NCI-H1436 treated with DMSO at 0.1 percent for 48 hours (cell line): ENCODE data around the gene LRRC8E.
"Not testable (repeated sequence)": the region's sequence is repeated elsewhere in the genome, so short reads cannot be mapped to it uniquely, and the experiment has no call there.

Source experiments
- DNase-seq: peaks from one replicate; lab custom pipeline; 2025; lab: John Stamatoyannopoulos, UW

LRRC8E gene

GRCh38 chr19:7887408-7888144, 734 bp upstream of the LRRC8E start:
- DNase-seq: no peak

- no peak for DNase-seq
Measured at GRCh38 chr19:7888826-7889217, 512 bp downstream of the LRRC8E start.

- not testable (repeated sequence) for DNase-seq
Measured at GRCh38 chr19:7893362-7894101, 5.2 kb downstream of the LRRC8E start.

GRCh38 chr19:7894612-7895309, 6.5 kb downstream of the LRRC8E start:
- no peak for DNase-seq

GRCh38 chr19:7895565-7895964, 7.3 kb downstream of the LRRC8E start:
- no peak for DNase-seq

GRCh38 chr19:7897292-7897691, 9.0 kb downstream of the LRRC8E start:
- DNase-seq: no peak

GRCh38 chr19:7898967-7899366, 10.7 kb downstream of the LRRC8E start:
- DNase-seq: no peak

- DNase-seq: no peak
Measured at GRCh38 chr19:7899751-7900378, 11.6 kb downstream of the LRRC8E start.

GRCh38 chr19:7900401-7900870, 12.1 kb downstream of the LRRC8E start:
- no peak for DNase-seq

- DNase-seq: no peak
Measured at GRCh38 chr19:7900931-7901330, 12.6 kb downstream of the LRRC8E start.

- no peak for DNase-seq
Measured at GRCh38 chr19:7901337-7901736, 13.0 kb downstream of the LRRC8E start.

- no peak for DNase-seq
Measured at GRCh38 chr19:7902796-7903243, 14.5 kb downstream of the LRRC8E start.

GRCh38 chr19:7903244-7904073, 15.1 kb downstream of the LRRC8E start, which contains the start of gene MAP2K7:
TSS of gene MAP2K7 (plus strand) at chr19:7903877. CDS start at chr19:7903945, 68 bp downstream.
- DNase-seq: peak; percentile 96

- DNase-seq: no peak
Measured at GRCh38 chr19:7904074-7905020, 16.0 kb downstream of the LRRC8E start.

- no peak for DNase-seq
Measured at GRCh38 chr19:7905268-7905667, 17.0 kb downstream of the LRRC8E start.

- DNase-seq: no peak
Measured at GRCh38 chr19:7905859-7906258, 17.5 kb downstream of the LRRC8E start.

- no peak for DNase-seq
Measured at GRCh38 chr19:7907122-7907521, 18.8 kb downstream of the LRRC8E start.

GRCh38 chr19:7907544-7907943, 19.2 kb downstream of the LRRC8E start:
- no peak for DNase-seq

- no peak for DNase-seq
Measured at GRCh38 chr19:7908078-7908699, 19.9 kb downstream of the LRRC8E start.
